GM12864 (cell line): ENCODE data around the gene PACSIN3.

ENCODE experiments used
- DNase-seq: peaks from one replicate; pipeline ENCODE4 v3.0.0-alpha.2; 2011; ENCODE audit warnings: low read depth
- H3K4me3 ChIP-seq: 2 replicates; pipeline ENCODE4 v1.5.1; 2011; ENCODE audit warnings: mild to moderate bottlenecking, low read depth, low read length, control low read depth
- TF ChIP-seq, protein P1 (sequence below): IDR thresholded peaks from 2 replicates; pipeline ENCODE4 v1.5.1; 2011; ENCODE audit warnings: low read depth, mild to moderate bottlenecking, moderate library complexity, low read length, control low read depth, inconsistent platforms; ENCODE audit errors: missing control alignments

Gene PACSIN3

DNA sequence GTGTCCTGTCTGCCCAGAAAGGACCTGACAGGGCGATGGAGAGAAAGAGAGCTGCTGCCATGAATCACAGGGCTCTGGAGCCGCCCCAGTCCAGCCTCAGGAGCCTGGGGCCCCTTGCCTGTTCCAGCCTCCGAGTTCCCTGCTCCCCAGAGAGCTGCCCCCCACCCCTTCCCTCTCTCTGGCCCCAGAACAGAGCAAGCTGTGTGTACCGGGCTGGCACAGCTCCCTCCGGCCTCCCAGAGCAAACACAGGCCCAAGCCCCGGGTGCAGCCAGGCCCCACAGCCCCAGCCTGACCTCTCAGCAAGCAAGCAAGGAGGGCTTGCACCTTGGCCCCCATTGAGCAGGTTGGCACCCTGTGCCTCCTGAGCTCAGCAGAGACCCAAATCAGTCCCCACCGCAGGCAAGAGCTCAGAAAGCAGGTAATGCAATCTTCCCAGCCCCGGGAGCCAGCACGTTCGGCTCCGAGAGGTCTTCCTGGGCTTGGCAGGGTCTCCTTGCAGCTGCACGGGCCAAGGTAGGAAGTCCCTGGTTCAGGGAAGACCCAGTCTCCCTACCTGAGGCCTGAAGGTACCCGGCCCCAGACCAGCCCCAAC, 1.4 kb downstream of the PACSIN3 start:
- H3K4me3 ChIP-seq = no peak overlapping the region
- DNase-seq = no peak
- TF ChIP-seq, protein P1, sequence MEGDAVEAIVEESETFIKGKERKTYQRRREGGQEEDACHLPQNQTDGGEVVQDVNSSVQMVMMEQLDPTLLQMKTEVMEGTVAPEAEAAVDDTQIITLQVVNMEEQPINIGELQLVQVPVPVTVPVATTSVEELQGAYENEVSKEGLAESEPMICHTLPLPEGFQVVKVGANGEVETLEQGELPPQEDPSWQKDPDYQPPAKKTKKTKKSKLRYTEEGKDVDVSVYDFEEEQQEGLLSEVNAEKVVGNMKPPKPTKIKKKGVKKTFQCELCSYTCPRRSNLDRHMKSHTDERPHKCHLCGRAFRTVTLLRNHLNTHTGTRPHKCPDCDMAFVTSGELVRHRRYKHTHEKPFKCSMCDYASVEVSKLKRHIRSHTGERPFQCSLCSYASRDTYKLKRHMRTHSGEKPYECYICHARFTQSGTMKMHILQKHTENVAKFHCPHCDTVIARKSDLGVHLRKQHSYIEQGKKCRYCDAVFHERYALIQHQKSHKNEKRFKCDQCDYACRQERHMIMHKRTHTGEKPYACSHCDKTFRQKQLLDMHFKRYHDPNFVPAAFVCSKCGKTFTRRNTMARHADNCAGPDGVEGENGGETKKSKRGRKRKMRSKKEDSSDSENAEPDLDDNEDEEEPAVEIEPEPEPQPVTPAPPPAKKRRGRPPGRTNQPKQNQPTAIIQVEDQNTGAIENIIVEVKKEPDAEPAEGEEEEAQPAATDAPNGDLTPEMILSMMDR = no peak

DNA sequence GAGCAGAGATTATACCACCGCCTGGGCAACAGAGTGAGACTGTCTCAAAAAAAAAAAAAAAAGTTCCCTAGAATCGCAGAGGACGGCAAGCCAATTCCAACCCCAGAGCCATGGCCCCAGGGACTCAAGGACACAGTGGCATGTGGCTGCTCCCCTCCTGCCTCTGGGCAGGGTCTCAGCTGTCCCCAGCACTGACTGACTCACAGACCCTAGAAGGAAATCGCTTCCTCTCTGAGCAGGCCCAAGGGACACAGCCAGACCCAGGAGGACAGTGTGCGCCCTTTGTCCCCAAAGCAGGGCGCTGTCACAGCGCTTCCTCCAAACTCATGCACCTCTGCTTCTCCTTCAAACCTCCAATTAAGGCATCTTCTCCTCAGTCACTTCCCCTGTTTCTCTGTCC, 2.3 kb downstream of the PACSIN3 start:
- TF ChIP-seq, protein P1 = no peak
- no peak for DNase-seq
- H3K4me3 ChIP-seq = no peak overlapping the region

DNA sequence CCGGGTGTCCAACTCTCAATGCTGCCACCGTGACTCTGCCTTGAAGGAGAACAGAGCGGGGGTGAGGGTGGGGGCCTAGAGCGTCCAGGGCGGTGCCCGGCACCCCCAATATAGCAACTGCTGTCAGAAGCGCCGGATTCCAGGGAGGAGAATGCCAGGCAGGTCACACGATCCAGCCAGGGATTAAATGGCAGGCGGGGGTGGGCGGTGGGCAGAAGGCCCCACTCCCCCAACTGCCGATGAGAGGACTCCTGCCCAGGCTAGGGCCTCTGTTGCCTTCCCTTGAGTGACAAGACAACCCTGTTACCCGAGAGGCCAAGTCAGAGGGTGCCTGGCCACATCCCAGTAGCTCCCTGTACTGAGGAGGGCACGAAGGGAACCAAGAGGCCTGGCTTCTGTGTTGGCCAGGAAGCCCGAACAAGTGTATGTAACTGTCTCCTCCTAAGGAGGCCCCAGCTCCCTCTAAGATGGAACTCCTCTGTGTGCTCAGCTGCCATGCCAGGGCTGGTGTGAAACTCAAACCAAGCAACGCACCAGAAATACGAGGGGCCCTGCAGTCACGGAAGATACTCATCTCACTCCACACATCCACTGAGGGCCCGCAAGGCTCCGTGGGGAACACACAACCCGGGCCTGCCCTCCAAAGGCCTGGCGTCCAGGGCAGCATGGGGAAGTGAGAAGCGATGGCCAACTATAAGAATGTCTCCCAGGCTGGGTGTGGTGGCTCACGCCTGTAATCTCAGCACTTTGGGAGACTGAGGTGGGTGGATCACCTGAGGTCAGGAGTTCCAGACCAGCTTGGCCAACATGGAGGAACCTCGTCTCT, 3.0 kb downstream of the PACSIN3 start:
- TF ChIP-seq, protein P1 = no peak
- no peak for DNase-seq
- H3K4me3 ChIP-seq = no peak overlapping the region

DNA sequence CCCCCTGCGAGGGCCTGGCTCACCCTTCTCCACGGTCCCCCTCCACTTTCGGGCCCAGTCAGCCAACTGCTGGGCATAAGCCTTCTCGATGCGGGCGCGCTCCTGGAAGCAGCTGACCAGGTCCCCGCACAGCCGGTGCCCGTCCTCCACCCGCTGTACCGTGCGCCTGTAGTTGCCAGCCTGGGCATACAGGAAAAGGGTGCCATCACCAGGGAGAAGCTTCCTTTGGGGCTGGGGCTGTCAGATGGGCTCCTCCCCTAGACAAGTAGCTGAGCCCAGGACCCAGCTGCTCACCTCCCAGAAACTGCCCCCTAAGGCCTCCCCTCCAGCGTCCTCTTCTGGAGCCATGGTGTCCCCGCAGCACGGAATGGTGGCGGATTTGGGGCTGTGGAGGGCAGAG, 3.9 kb downstream of the PACSIN3 start:
- TF ChIP-seq, protein P1 = no peak
- no peak for DNase-seq
- no peak overlapping the region for H3K4me3 ChIP-seq

DNA sequence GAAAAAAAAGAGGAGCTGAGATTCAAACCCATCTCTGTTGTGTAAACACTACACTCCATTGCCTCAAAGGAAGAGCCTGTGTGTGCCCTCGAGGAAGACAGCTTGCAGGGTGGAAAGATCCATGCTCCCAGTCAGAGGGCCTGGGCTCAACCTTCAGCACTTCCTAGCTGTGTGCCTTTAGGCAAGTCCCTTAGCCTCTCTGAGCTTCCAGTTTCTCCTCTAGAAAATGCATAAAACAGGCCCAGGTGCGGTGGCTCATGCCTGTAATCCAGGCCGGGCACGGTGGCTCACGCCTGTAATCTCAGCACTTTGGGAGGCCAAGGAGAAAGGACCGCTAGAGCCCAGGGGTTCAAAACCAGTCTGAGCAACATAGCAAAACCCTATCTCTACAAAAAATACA, 5.0 kb downstream of the PACSIN3 start:
- no peak for DNase-seq
- TF ChIP-seq, protein P1 = no peak
- no peak overlapping the region for H3K4me3 ChIP-seq

DNA sequence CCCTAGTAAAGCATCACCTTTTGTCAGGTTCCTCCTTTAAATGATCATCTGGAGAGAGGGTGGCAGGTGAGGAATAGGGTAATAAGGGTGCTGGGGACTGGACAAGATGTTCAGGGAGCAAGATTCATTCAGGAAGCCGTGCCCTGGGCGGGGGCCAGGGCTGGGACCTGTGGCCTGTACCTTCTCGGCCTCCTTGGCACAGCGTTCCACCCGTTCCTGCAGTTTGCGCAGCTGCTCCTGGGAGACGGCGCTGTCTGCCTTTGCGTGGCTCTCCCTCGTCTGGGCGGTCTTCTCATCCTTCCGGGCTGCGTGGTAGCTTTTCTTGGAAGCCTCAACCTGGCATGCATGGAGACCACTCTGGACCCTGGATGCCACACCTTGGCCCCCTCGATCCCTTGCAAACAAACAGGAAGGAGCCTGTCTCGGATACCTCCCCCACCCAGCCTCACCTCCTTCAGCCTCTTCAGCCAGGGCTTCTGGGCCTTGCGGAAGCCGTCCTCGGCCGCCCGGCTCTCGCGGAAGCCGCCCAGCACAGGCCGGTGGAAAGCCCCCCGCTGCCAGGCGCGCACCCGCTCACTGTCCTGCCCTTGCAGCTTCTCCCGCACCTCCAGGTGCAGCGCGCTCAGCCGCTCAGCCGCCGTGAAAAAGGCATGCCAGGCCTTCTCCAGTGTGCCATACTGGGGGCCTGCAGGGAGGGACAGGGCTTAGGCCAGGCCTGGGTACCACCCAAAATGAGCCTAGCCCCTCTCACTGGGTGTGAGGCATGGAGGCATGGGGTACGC, 6.0 kb downstream of the PACSIN3 start:
- TF ChIP-seq, protein P1 = no peak
- DNase-seq = no peak
- H3K4me3 ChIP-seq = no peak overlapping the region
